GM13977 (cell line): ENCODE data around the gene MBD4.
"Not testable (repeated sequence)": the region's sequence is repeated elsewhere in the genome, so short reads cannot be mapped to it uniquely, and the experiment has no call there.

Experiments
- DNase-seq: peaks from one replicate; pipeline ENCODE4 v3.0.0; 2012; ENCODE audit warnings: low spot score
- in situ Hi-C: fragments of 300-500 bp; cut with MboI; formaldehyde crosslinking; loops from one replicate; pipeline ENCODE4 v1.12.0; 2022; ENCODE audit warnings: low sequenced_read_pairs, low pct_unique_long_range_greater_than_20kb, mixed read lengths, inconsistent platforms; ENCODE audit not compliant: unreplicated experiment
- TF ChIP-seq, protein P1 (sequence below): IDR thresholded peaks from 2 replicates; pipeline ENCODE4 v1.5.1; 2012; ENCODE audit warnings: mild to moderate bottlenecking, control low read depth; ENCODE audit not compliant: insufficient read depth; ENCODE audit errors: extremely low read depth, missing control alignments

Gene MBD4

DNA sequence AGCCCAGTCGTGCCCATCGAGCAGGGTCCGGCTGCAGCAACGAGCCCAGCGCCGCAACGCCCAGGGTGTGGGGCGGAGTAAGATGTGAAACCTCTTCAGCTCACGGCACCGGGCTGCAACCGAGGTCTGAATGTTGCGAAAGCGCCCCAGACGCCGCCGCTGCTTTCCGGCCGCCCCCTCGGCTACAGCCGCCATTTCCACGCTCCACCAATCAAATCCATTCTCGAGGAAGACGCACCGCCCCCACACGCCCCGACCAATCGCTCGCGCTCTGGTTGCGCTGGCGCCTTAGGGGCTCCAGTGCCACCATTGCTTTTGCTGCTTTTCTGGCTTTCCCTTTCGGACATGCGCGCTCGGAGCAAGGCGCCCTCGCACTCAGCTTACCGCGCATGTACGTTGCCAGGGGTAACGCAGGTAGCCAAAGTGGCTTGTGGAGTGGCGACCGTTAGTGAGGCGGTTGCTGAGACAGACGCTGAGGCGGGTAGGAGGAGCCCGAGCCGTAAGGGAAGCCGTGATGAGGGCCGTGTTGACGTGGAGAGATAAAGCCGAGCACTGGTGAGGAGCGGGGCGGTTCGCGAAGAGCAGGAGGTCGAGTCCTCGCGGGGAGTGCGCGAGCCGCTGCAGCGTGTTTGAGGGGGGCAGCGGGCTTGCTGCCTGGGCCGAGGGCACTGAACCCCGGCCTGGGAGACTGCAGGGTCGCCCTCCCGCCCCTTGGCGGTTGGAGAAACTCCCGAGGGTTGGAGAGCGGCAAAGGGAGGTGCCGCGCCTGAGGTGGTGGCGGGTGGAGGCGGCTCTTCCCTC is at the start of gene MBD4, which contains the start of gene IFT122:
MBD4 (minus strand) TSS at position 132 of the 801 bp plus-strand sequence; CDS start at position 17, 115 bp downstream.
IFT122 (plus strand) TSS at position 408 of the 801 bp plus-strand sequence; CDS start at position 515, 107 bp downstream.
- in situ Hi-C loops, result no loop called here
- TF ChIP-seq, protein P1, sequence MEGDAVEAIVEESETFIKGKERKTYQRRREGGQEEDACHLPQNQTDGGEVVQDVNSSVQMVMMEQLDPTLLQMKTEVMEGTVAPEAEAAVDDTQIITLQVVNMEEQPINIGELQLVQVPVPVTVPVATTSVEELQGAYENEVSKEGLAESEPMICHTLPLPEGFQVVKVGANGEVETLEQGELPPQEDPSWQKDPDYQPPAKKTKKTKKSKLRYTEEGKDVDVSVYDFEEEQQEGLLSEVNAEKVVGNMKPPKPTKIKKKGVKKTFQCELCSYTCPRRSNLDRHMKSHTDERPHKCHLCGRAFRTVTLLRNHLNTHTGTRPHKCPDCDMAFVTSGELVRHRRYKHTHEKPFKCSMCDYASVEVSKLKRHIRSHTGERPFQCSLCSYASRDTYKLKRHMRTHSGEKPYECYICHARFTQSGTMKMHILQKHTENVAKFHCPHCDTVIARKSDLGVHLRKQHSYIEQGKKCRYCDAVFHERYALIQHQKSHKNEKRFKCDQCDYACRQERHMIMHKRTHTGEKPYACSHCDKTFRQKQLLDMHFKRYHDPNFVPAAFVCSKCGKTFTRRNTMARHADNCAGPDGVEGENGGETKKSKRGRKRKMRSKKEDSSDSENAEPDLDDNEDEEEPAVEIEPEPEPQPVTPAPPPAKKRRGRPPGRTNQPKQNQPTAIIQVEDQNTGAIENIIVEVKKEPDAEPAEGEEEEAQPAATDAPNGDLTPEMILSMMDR, result no peak
- DNase-seq, result peak; percentile 97

DNA sequence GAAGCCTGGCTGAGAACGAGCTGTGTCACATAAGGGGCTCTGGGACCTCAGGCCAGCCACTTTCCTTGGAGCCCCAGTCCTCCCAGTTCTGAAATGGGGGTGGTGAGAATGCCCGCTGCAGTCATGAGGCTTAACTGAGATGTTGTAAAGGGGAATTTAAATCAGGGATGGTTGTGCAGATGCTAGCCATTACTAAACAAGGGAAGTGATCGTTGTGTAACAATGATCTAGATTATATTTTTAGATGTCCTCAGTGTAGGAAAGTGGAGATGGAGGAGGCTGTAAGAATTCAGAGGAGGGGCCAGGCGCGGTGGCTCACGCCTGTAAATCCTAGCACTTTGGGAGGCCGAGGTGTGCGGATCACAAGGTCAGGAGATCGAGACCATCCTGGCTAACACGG is 49.5 kb upstream of the MBD4 start:
- DNase-seq, in situ Hi-C loops: not testable (repeated sequence)

DNA sequence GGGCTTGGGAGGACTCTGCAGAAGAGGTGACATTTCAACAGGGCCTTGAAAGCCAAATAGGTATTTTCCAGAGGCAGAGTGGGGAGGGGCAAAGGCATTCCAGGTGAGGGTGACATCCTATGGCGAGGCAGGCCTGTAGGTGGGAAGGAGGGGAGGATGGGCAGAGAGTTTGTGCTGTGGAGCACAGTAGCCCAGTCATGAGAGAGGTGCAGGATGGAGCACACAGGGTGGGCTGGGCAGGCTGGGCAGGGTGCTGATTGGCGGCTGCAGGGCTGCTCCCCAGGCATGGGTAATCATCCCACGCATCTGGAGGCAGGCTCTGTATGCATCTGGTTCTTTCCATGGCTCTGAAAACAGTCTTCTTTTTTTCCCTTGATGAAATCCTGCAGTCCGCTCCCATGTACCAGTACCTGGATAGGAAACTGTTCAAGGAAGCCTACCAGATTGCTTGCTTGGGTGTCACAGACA is 48.2 kb upstream of the MBD4 start:
- in situ Hi-C loops, DNase-seq: not testable (repeated sequence)

DNA sequence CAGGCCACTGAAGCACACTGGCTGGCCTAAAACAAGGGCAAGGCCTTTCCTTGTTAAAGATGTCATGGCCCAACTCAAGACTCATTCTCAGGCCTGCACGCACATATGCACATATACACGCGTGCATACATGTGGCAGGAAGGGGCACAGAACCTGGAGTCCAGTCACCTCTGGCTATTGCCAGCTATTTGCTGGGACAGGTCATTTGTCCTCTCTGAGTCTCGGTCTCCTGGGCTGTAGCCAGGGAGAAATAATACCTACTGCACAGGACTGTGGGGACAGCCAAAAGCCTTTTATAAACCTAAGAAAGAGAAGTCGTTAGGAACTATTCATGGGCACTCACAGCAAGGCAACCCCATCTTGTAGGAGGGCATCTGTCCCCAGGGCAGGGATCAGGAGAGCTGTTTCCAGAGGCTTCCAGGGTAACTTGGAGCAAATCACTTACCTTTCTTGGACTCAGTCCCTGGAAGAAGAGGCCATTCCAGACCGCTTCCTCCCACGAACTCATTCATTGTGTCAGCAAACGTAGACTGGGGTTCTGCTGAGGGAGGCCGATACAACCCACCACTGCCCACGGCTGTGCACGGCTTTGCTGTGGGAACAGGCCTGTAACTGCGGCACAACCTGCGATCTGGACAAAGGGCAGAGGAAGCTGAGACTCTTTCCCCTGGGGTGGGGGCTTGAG is 47.6 kb upstream of the MBD4 start:
- DNase-seq, result no peak
- in situ Hi-C loops, result no loop called here
- TF ChIP-seq, protein P1, result no peak

DNA sequence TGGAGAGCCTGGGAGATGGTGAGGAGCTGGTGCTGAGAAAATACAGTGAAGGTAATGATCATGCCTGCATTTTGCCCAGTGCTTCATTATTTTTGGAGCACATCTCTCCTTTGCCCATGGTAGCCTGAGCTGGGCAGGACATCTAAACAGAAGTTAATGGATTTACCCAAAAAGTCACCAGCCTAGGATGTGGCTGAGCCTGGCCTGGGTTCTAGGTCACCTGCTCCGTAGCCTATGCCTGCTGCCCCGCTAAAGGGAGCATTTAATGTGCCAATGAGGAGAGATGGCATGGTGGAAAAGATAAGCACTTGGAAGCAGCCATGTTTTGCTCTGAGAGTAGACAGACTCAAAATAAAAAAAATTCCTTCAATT is 46.9 kb upstream of the MBD4 start:
- in situ Hi-C loops, result no loop called here
- TF ChIP-seq, protein P1, result no peak
- DNase-seq, result no peak

DNA sequence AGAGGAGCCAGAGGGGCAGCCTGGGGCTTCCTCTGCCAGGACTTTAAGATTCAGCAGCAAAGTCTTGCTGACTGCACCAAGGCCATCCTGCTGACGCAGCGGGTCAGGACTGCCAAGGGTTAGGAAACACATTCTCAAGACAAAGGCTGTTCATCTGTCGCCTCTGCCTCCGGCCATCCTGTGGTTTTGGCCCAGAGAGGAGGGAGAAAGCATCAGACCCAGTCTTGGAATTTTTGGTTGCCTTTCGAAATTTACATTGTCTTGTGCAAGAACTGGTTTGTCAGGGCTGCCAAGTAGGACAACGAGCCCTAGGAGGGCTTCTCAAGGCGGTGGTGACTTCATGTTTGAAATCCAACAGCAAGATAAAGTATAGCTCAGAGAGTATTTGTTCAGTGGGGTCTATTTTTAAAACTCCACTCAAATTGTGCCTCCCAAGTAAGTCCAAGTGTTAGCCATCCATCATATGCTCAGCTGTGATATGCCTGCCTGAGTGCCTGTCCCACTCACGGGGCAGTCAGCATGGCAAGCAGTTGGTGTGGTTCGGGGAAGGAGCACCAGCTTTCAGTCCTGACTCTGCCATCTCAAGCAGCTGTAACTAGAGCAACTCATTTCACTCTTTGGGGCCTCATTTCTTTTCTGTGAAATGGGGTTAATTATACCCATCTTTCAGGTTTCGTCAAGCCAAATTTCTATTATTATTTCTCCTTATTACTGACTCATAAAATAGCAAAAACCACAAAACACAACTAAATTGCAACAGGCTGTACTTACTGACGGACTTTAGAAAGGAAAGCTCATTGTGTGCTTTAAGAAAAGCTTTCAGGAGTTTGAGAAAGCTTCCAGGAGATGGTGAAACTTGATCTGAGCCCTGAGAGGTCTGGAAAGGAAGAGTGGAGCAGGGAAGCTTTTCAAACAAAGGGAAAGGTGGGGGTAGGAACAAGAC is 46.2 kb upstream of the MBD4 start:
- in situ Hi-C loops, result no loop called here
- TF ChIP-seq, protein P1, result no peak
- DNase-seq, result peak; percentile 34

DNA sequence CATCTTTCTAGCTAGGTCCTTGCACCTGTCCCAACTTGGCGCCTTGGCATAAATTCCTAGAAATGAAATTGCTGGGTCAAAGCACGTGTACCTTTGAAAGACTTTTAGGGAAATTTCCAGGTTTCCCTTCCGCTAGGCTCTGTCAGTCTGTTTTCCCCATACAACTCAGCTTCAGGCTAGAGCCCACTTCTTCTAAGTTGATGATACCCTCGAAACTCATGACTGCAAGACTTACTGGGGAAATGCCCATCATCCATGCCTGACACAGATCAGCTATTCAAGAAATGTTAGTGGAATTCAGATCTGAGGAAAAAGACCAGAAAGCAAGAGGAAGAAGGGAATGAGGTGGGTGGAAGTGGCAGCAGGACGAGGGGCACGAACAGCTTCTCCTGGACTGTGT is 45.4 kb upstream of the MBD4 start:
- in situ Hi-C loops, DNase-seq: not testable (repeated sequence)

DNA sequence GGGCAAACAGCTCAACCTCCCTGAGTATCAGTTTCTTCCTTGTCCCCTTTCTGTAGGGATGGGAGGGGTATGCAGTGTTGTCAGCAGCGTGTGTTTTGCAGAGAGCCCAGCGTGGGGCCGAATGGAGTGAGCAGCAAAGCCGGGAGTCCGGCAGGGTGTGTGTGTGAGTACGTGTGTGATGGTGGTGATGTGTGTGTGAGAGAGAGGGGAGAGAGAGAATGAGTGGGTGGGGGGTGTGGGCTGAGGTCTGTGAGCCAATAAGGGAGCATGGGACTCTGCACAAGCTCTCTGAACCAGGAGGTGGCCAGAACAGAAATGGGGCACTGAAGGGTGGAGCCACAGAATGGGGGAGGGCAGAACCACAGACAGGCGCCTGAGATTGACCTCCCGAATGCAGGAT is 44.1 kb upstream of the MBD4 start:
- no peak for DNase-seq
- in situ Hi-C loops, result no loop called here
- TF ChIP-seq, protein P1, result no peak
